K562 (cell line): ENCODE results near the gene WDPCP. TPM values are rescaled to one million over a fixed set of nuclear protein-coding genes. Genes with fewer than 3 reads are reported as not detected.

Experiments
- ATAC-seq: fragments of 200-7000 bp; cut with Tn5 transposase; 3 replicates; pipeline ENCODE4 v1.9.1; 2020; ENCODE audit warnings: moderate library complexity
- BruUV-seq: library from RNA; stranded (reverse); fragments of 400-500 nt; replicated peaks from 2 replicates; lab custom pipeline; 2021; lab: Mats Ljungman, UMichigan
- CTCF ChIA-PET: fragments of 300-600 bp; formaldehyde crosslinking; extraction: SDS; loops from one replicate; lab custom pipeline; 2021; ENCODE audit warnings: low intra/inter-chr PET ratio; lab: Yijun Ruan, JAX
- POLR2A ChIA-PET: fragments of 300-600, 350-650 bp; sonication (Branson Sonifier 250); formaldehyde crosslinking; extraction: SDS; loops from one replicate; lab custom pipeline; 2021; ENCODE audit warnings: antibody characterized with exemption, inconsistent platforms; lab: Yijun Ruan, JAX
- DNase-seq, 4 experiments: peaks; one replicate each; pipeline versions ENCODE4 v3.0.0 to v3.0.0-alpha.2; 2011 to 2018; ENCODE audit warnings: low spot score in 3 of 4, mixed read lengths in 3 of 4; ENCODE audit errors: extremely low read depth in 1 of 4
- FAIRE-seq: peaks from 2 replicates; lab custom pipeline; 2011; peaks lifted over from hg19 to GRCh38; lab: Jason Lieb, UNC
- H2AFZ ChIP-seq: 2 replicates; pipeline ENCODE4 v1.6.0; 2011; ENCODE audit warnings: low read depth, low read length, control low read depth, inconsistent platforms
- H3K27ac ChIP-seq: fragments of 200-600 bp; 3 replicates; pipeline ENCODE4 v1.8.0; 2011; ENCODE audit warnings: low read depth, mild to moderate bottlenecking, control low read depth, inconsistent platforms, low read length, moderate library complexity, mixed read lengths; ENCODE audit errors: extremely low read depth
- H3K27me3 ChIP-seq, 2 experiments: fragments of 300-600 bp in 1 of 2; 2 replicates in 1 of 2; 3 replicates in 1 of 2; pipeline versions ENCODE4 v1.6.0 to v1.8.0; 2011; ENCODE audit warnings: inconsistent platforms in 2 of 2, low read length in 2 of 2, mild to moderate bottlenecking in 1 of 2, mixed read lengths in 1 of 2, moderate library complexity in 1 of 2; ENCODE audit not compliant: control insufficient read depth in 2 of 2, insufficient read depth in 2 of 2
- H3K36me3 ChIP-seq: fragments of 300-600 bp; 3 replicates; pipeline ENCODE4 v1.8.0; 2011; ENCODE audit warnings: mild to moderate bottlenecking, low read length, inconsistent platforms; ENCODE audit not compliant: control insufficient read depth, insufficient read depth
- H3K4me1 ChIP-seq, 2 experiments: fragments of 200-600 bp in 1 of 2; replicated peaks in 1 of 2; 2 replicates in 1 of 2; 3 replicates in 1 of 2; pipeline versions ENCODE4 v1.5.1 to v1.8.0; 2011; ENCODE audit warnings: inconsistent platforms in 2 of 2, low read length in 2 of 2, mild to moderate bottlenecking in 1 of 2, mixed read lengths in 1 of 2, moderate library complexity in 1 of 2; ENCODE audit not compliant: control insufficient read depth in 2 of 2, insufficient read depth in 2 of 2
- H3K4me2 ChIP-seq: 2 replicates; pipeline ENCODE4 v1.6.1; 2011; ENCODE audit warnings: low read length, control low read depth, inconsistent platforms, mixed read lengths; ENCODE audit not compliant: insufficient read depth
- H3K4me3 ChIP-seq: fragments of 200-600 bp; sonication (generic), shearing (Covaris generic); 2 replicates; pipeline ENCODE4 v1.5.1; 2016; ENCODE audit warnings: control low read depth, inconsistent platforms
- H3K79me2 ChIP-seq: fragments of 200-600 bp; 3 replicates; pipeline ENCODE4 v1.8.0; 2011; ENCODE audit warnings: low read length, inconsistent platforms; ENCODE audit not compliant: control insufficient read depth, insufficient read depth
- H3K9ac ChIP-seq, 2 experiments: 2 replicates each; pipeline versions ENCODE4 v1.6.0 to v1.6.1; 2011; ENCODE audit warnings: low read depth in 2 of 2, low read length in 2 of 2, control low read depth in 1 of 2, inconsistent platforms in 1 of 2, mild to moderate bottlenecking in 1 of 2, mixed read lengths in 1 of 2; ENCODE audit not compliant: insufficient read depth in 1 of 2
- H3K9me1 ChIP-seq: one replicate; pipeline ENCODE4 v1.6.0; 2011; ENCODE audit warnings: inconsistent platforms, mild to moderate bottlenecking, low read length, moderate library complexity; ENCODE audit not compliant: control insufficient read depth, insufficient read depth
- H3K9me3 ChIP-seq: replicated peaks from 2 replicates; pipeline ENCODE4 v1.5.1; 2011; ENCODE audit warnings: low read depth, low read length, inconsistent platforms; ENCODE audit not compliant: control insufficient read depth, insufficient read depth
- H4K20me1 ChIP-seq: replicated peaks from 2 replicates; pipeline ENCODE4 v1.6.1; 2011; ENCODE audit warnings: low read length, inconsistent platforms, mixed read lengths; ENCODE audit not compliant: control insufficient read depth, insufficient read depth
- BMI1 ChIP-seq: fragments of 150-350 bp; IDR thresholded peaks from 2 replicates; pipeline ENCODE4 v1.6.1; 2014; ENCODE audit warnings: low read length
- E2F3 ChIP-seq: fragments of 250-450 bp; sonication (Bioruptor Pico); IDR thresholded peaks from 2 replicates; pipeline ENCODE4 v1.4.0; 2020; ENCODE audit warnings: mild to moderate bottlenecking
- FOXK2 ChIP-seq, 2 experiments: fragments of 450-650 bp; IDR thresholded peaks in 1 of 2; conservative IDR thresholded peaks in 1 of 2; 2 replicates each; pipeline ENCODE4 v1.6.1; 2016; ENCODE audit warnings: low read depth in 2 of 2, mild to moderate bottlenecking in 1 of 2
- HOMEZ ChIP-seq: fragments of 250-450 bp; sonication (Bioruptor Pico); IDR thresholded peaks from 2 replicates; pipeline ENCODE4 v1.4.0; 2020; ENCODE audit warnings: mild to moderate bottlenecking, moderate library complexity
- NONO ChIP-seq, 2 experiments: fragments of 200-400 bp in 1 of 2; fragments of 450-650 bp in 1 of 2; formaldehyde crosslinking in 1 of 2; IDR thresholded peaks; 2 replicates each; pipeline ENCODE4 v1.6.1; 2017; ENCODE audit warnings: low read depth in 2 of 2, mild to moderate bottlenecking in 2 of 2, moderate library complexity in 2 of 2, low read length in 1 of 2
- PURB ChIP-seq: sonication (generic); formaldehyde crosslinking; IDR thresholded peaks from 2 replicates; pipeline ENCODE4 v1.9.0; 2021; ENCODE audit warnings: low read depth, mild to moderate bottlenecking, missing genetic modification reagents
- RBFOX2 ChIP-seq: fragments of 200-400 bp; formaldehyde crosslinking; IDR thresholded peaks from 2 replicates; pipeline ENCODE4 v1.6.1; 2017; ENCODE audit warnings: low read depth, mild to moderate bottlenecking, low read length, moderate library complexity
- XRCC5 ChIP-seq: fragments of 200-400 bp; formaldehyde crosslinking; IDR thresholded peaks from 2 replicates; pipeline ENCODE4 v1.6.1; 2017; ENCODE audit warnings: low read depth, mild to moderate bottlenecking, low read length
- ZC3H8 ChIP-seq: fragments of 450-650 bp; IDR thresholded peaks from 2 replicates; pipeline ENCODE4 v1.6.1; 2017
- ZNF263 ChIP-seq: sonication (generic); formaldehyde crosslinking; IDR thresholded peaks from 2 replicates; pipeline ENCODE4 v1.8.0; 2022; ENCODE audit warnings: mild to moderate bottlenecking, missing genetic modification reagents, borderline replicate concordance
- ZNF778 ChIP-seq: fragments of 450-650 bp; formaldehyde crosslinking; IDR thresholded peaks from 2 replicates; pipeline ENCODE4 v1.4.0; 2020; ENCODE audit warnings: mild to moderate bottlenecking, moderate library complexity
- ZNF780A ChIP-seq: fragments of 250-450 bp; sonication (Bioruptor Pico); IDR thresholded peaks from 2 replicates; pipeline ENCODE4 v1.5.0; 2021; ENCODE audit warnings: mild to moderate bottlenecking
- WGBS: fragments of 100-300 bp; shearing (Covaris generic); methylation state at CpG from one replicate; pipeline ENCODE4 v1.1.6; 2016; ENCODE audit warnings: low coverage, mixed read lengths; ENCODE audit not compliant: insufficient coverage; ENCODE audit errors: missing lambda C conversion rate; 5-methylcytosine and 5-hydroxymethylcytosine counted together
- in situ Hi-C: fragments of 300-500 bp; cut with MboI; formaldehyde crosslinking; loops from 4 replicates; pipeline ENCODE4 v1.15.0; 2018; ENCODE audit warnings: inconsistent platforms, mixed read lengths
- intact Hi-C: fragments of 100-400 bp; cut with micrococcal nuclease; formaldehyde crosslinking; loops from 2 replicates; pipeline ENCODE4 v1.14.2; 2022
- polyA plus RNA-seq, 8 experiments: library from polyadenylated mRNA; depleted of rRNA in 4 of 8; stranded (reverse) in 5 of 8; unstranded in 3 of 8; fragments of >200 nt; fragmentation: Nextera tagmentation in 2 of 8; fragmentation: Illumina TruSeq in 1 of 8; extraction: Ambion mirVana in 2 of 8; extraction: Trizol in 1 of 8; gene quantifications; 2 replicates each; pipeline versions ENCODE4 v1.2.1 to v1.2.3, GENCODE V29; 2011 to 2014; ENCODE audit warnings: inconsistent platforms in 1 of 8, missing spikeins in 1 of 8
- total RNA-seq, 7 experiments: library from RNA; depleted of rRNA in 6 of 7; stranded (reverse); fragments of >200 nt in 6 of 7; fragmentation: Illumina TruSeq in 2 of 7; extraction: Trizol in 2 of 7; gene quantifications; 2 replicates each; pipeline versions ENCODE4 v1.2.1 to v1.2.3, GENCODE V29; 2011 to 2021; ENCODE audit warnings: low replicate concordance in 1 of 7
- TF ChIP-seq, protein P1 (sequence below): fragments of 450-650 bp; conservative IDR thresholded peaks from 2 replicates; pipeline ENCODE4 v1.6.1; 2016; ENCODE audit warnings: missing genetic modification characterization, low read depth, mild to moderate bottlenecking, control low read depth, missing compliant biosample characterization
- TF ChIP-seq, protein P2 (sequence below): sonication (generic); formaldehyde crosslinking; IDR thresholded peaks from 2 replicates; pipeline ENCODE4 v1.8.0; 2022; ENCODE audit warnings: mild to moderate bottlenecking, missing genetic modification reagents

The WDPCP gene
- total and polyA plus RNA-seq, 9 of the 15 experiments (the other 6 are each of a cell fraction or from before 2014, with no cell fraction given): 1.4 to 6.4 (median 5.5) TPM

- no peak for ATAC-seq
- WGBS: 0% methylated on average over 2 of the region's 2 CpGs
- POLR2A ChIA-PET: no interaction called here
These were observed 82.0 kb downstream of the WDPCP start for GRCh38 chr2:63506320-63506719.

More at GRCh38 chr2:63506320-63506719, 82.0 kb downstream of the WDPCP start:
- intact Hi-C loops (no loop called here), in situ Hi-C loops (no loop called here)
- Histone ChIP-seq H3K9ac (no peak overlapping the region), H3K79me2 (no peaks in the 10 kb centered on the region), H3K9me1 (no peaks in the 10 kb centered on the region), H3K36me3 (no peaks in the 10 kb centered on the region), H4K20me1 (no peaks in the 10 kb centered on the region), H3K27ac (no peak overlapping the region), H2AFZ (no peak overlapping the region), H3K4me1 (no peaks in the 10 kb centered on the region; a peak in 1 of 5 replicates), H3K27me3 (0 out of 5 replicates have a peak, but pooled peaks cover 0 to 2% of the 10 kb centered on the region in 2 experiments), H3K4me3 (no peak overlapping the region), H3K4me2 (no peak overlapping the region), H3K9me3 (no peaks in the 10 kb centered on the region)
- no peak for DNase-seq
- CTCF ChIA-PET: no interaction called here
- FAIRE-seq: no peak
- BruUV-seq: no TSS peak
- TF ChIP-seq FOXK2 (conservative IDR thresholded peaks at IDR 0.05 in 1 of 2, IDR thresholded peaks at IDR 0.05 in 1 of 2; ENCODE audit: low read depth in 2 of 2): no peak
- TF ChIP-seq ZNF263: no peak
- no peak for TF ChIP-seq ZNF778 (CRISPR knock-in tag)
- TF ChIP-seq ZNF780A (CRISPR knock-in tag): no peak
- TF ChIP-seq HOMEZ: no peak
- TF ChIP-seq XRCC5: no peak
- TF ChIP-seq ZC3H8: no peak
- TF ChIP-seq BMI1: no peak
- no peak for TF ChIP-seq E2F3
- TF ChIP-seq, protein P1, sequence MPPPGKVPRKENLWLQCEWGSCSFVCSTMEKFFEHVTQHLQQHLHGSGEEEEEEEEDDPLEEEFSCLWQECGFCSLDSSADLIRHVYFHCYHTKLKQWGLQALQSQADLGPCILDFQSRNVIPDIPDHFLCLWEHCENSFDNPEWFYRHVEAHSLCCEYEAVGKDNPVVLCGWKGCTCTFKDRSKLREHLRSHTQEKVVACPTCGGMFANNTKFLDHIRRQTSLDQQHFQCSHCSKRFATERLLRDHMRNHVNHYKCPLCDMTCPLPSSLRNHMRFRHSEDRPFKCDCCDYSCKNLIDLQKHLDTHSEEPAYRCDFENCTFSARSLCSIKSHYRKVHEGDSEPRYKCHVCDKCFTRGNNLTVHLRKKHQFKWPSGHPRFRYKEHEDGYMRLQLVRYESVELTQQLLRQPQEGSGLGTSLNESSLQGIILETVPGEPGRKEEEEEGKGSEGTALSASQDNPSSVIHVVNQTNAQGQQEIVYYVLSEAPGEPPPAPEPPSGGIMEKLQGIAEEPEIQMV (tag): no peak
- TF ChIP-seq, protein P2, sequence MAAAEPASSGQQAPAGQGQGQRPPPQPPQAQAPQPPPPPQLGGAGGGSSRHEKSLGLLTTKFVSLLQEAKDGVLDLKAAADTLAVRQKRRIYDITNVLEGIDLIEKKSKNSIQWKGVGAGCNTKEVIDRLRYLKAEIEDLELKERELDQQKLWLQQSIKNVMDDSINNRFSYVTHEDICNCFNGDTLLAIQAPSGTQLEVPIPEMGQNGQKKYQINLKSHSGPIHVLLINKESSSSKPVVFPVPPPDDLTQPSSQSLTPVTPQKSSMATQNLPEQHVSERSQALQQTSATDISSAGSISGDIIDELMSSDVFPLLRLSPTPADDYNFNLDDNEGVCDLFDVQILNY (CRISPR knock-in tag): no peak
- no peak for TF ChIP-seq NONO (IDR thresholded peaks at IDR 0.05; ENCODE audit: low read depth in 2 of 2, low read length in 1 of 2)
- TF ChIP-seq PURB (CRISPR knock-in tag): no peak
- TF ChIP-seq RBFOX2: no peak
- TF ChIP-seq, all 486 proteins: peak for 0
